ENCODE results near the gene RABL6. TPM values are rescaled to one million over a fixed set of nuclear protein-coding genes. Genes with fewer than 3 reads are reported as not detected.

Gene RABL6
- total RNA-seq, 2 donors from 2014 or later, result 76.6 to 124 TPM

- peaks cover 7% of the 10 kb centered on the region for H3K4me1 ChIP-seq (replicated peaks)
- no peaks in the 10 kb centered on the region for H3K9me3 ChIP-seq
- no peaks in the 10 kb centered on the region for H3K36me3 ChIP-seq
- intact Hi-C loops (cut with DNase I), result no loop called here
- no peak for TF ChIP-seq CTCF (IDR thresholded peaks at IDR 0.05)
- no peak for TF ChIP-seq POLR2AphosphoS5 (IDR thresholded peaks at IDR 0.05)
- no peak for TF ChIP-seq POLR2A (IDR thresholded peaks at IDR 0.05)
- H3K27me3 ChIP-seq (replicated peaks; ENCODE audit: insufficient read depth), result no peaks in the 10 kb centered on the region
- no peak overlapping the region for H3K27ac ChIP-seq
- no peak overlapping the region for H3K4me3 ChIP-seq
- WGBS, result 87% methylated on average over 13 of the region's 18 CpGs
- DNase-seq (ENCODE audit: low spot score), result no peak
Measured at GRCh38 chr9:136853596-136854112, 45.9 kb downstream of the RABL6 start.

GRCh38 chr9:136854113-136854841 is 46.5 kb downstream of the RABL6 start:
- no peak for DNase-seq (ENCODE audit: low spot score)
- H3K27ac ChIP-seq, result no peak overlapping the region
- no peak overlapping the region for H3K4me3 ChIP-seq
- WGBS, result 78% methylated on average over 25 of the region's 30 CpGs
- no peaks in the 10 kb centered on the region for H3K27me3 ChIP-seq (replicated peaks; ENCODE audit: insufficient read depth)
- H3K36me3 ChIP-seq, result no peaks in the 10 kb centered on the region
- H3K9me3 ChIP-seq, result no peaks in the 10 kb centered on the region
- intact Hi-C loops (cut with DNase I), result no loop called here
- peaks cover 13% of the 10 kb centered on the region for H3K4me1 ChIP-seq (replicated peaks)
- TF ChIP-seq POLR2A (IDR thresholded peaks at IDR 0.05) (no peak), POLR2AphosphoS5 (IDR thresholded peaks at IDR 0.05) (no peak), CTCF (IDR thresholded peaks at IDR 0.05) (no peak)

GRCh38 chr9:136854842-136855460 is 47.2 kb downstream of the RABL6 start:
- DNase-seq (ENCODE audit: low spot score), result no peak
- no peak for TF ChIP-seq CTCF (IDR thresholded peaks at IDR 0.05)
- TF ChIP-seq POLR2AphosphoS5 (IDR thresholded peaks at IDR 0.05), result no peak
- no peak for TF ChIP-seq POLR2A (IDR thresholded peaks at IDR 0.05)
- H3K9me3 ChIP-seq, result no peaks in the 10 kb centered on the region
- H3K4me1 ChIP-seq (replicated peaks), result peaks cover 16% of the 10 kb centered on the region
- H3K27me3 ChIP-seq (replicated peaks; ENCODE audit: insufficient read depth), result no peaks in the 10 kb centered on the region
- 83% methylated on average over 22 of the region's 23 CpGs for WGBS
- H3K27ac ChIP-seq, result no peak overlapping the region
- no peak overlapping the region for H3K4me3 ChIP-seq
- intact Hi-C loops (cut with DNase I), result no loop called here
- no peaks in the 10 kb centered on the region for H3K36me3 ChIP-seq

- 75% methylated on average over 13 of the region's 26 CpGs for WGBS
- Histone ChIP-seq H3K36me3 (no peaks in the 10 kb centered on the region), H3K4me1 (replicated peaks) (peaks cover 16% of the 10 kb centered on the region), H3K4me3 (no peak overlapping the region), H3K9me3 (no peaks in the 10 kb centered on the region), H3K27me3 (replicated peaks; ENCODE audit: insufficient read depth) (no peaks in the 10 kb centered on the region), H3K27ac (no peak overlapping the region)
- intact Hi-C loops (cut with DNase I), result no loop called here
- TF ChIP-seq POLR2AphosphoS5 (IDR thresholded peaks at IDR 0.05), result no peak
- no peak for TF ChIP-seq POLR2A (IDR thresholded peaks at IDR 0.05)
- TF ChIP-seq CTCF (IDR thresholded peaks at IDR 0.05), result no peak
- DNase-seq (ENCODE audit: low spot score), result no peak
Measured at GRCh38 chr9:136855461-136856078, 47.8 kb downstream of the RABL6 start.
